ENCODE data around the gene DPYSL4.

Gene DPYSL4

DNA sequence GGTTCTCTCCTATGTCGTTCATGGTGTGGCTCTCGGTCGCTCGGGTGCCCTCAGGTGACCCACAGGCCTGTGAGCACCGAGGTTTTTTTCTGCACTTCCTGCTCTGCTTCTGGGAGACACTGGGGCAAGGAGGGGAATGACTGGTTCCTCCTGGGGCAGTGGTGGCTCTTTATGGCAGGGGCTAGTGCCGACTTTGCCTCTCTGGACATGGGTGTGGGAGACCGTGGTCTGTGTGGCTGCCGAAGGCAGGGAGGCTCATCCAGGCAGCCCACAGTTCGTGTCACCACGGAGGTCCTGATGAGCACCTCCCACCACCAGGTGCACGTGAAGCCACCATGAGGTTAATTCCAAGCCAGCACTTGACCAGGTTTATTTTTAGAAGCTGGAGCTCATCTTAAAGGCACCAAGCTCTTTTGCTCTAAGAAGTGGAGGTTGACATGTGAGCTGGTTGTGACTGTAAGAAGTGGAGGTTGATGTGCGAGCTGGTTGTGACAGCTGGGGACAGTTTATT lies 24.7 kb upstream of the DPYSL4 start:
- Histone ChIP-seq H3K79me2 (ENCODE audit: insufficient read depth, low read depth) (no peaks in the 10 kb centered on the region), H3K4me1 (ENCODE audit: low read depth, poor library complexity, severe bottlenecking) (no peaks in the 10 kb centered on the region), H4K20me1 (ENCODE audit: insufficient read depth) (no peaks in the 10 kb centered on the region), H2AFZ (ENCODE audit: low read depth) (no peak overlapping the region), H3K27me3 (ENCODE audit: insufficient read depth, low read depth) (peaks cover 17% of the 10 kb centered on the region; the same call in 1 of the 2 replicates), H3K4me3 (IDR thresholded peaks at IDR 0.05; ENCODE audit: insufficient read depth, low read depth, low read length) (no peak overlapping the region), H3K9ac (no peak overlapping the region), H3K36me3 (ENCODE audit: insufficient read depth) (no peaks in the 10 kb centered on the region), H3K4me2 (no peak overlapping the region), H3K27ac (no peak overlapping the region)
- TF ChIP-seq, protein P1, sequence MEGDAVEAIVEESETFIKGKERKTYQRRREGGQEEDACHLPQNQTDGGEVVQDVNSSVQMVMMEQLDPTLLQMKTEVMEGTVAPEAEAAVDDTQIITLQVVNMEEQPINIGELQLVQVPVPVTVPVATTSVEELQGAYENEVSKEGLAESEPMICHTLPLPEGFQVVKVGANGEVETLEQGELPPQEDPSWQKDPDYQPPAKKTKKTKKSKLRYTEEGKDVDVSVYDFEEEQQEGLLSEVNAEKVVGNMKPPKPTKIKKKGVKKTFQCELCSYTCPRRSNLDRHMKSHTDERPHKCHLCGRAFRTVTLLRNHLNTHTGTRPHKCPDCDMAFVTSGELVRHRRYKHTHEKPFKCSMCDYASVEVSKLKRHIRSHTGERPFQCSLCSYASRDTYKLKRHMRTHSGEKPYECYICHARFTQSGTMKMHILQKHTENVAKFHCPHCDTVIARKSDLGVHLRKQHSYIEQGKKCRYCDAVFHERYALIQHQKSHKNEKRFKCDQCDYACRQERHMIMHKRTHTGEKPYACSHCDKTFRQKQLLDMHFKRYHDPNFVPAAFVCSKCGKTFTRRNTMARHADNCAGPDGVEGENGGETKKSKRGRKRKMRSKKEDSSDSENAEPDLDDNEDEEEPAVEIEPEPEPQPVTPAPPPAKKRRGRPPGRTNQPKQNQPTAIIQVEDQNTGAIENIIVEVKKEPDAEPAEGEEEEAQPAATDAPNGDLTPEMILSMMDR (conservative IDR thresholded peaks at IDR 0.05; ENCODE audit: low read depth, low read length) = no peak

DNA sequence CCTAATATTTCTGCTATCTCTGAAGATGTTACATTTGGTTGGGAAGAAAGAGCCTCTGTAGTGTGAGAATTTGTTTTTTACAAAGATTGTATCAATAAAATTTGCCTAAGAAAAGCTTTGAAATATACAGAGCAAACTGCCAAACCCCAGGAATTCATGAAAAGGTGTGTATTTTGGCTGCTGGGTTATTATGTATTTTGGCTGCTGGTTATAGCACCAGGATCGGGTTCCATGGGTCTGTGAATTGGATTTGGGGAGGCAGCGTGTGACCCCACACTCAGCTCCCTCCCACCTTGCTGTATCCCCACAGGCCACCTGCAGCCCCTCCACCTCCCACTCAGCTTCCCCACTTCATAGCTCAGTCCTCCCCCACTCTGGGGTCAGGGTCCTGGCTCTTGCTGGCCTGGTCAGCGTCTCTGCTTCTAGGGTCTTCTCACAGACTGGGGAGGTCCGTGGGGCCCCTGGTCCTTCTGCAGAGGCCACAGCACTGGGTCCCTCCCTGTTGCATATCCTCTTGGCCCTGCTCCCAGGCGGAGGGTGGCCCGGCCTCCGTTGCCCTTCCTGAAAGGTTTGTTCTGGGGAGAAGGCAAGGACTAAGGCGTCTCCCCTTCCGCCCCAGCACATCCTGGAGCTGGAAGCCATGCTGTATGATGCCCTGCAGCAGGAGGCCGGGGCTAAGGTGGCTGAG lies 24.0 kb upstream of the DPYSL4 start:
- Histone ChIP-seq H3K4me1 (ENCODE audit: low read depth, poor library complexity, severe bottlenecking) (no peaks in the 10 kb centered on the region), H3K27ac (no peak overlapping the region), H3K27me3 (ENCODE audit: insufficient read depth, low read depth) (peaks cover 17% of the 10 kb centered on the region; the same call in 1 of the 2 replicates), H3K9ac (no peak overlapping the region), H3K4me2 (no peak overlapping the region), H3K4me3 (IDR thresholded peaks at IDR 0.05; ENCODE audit: insufficient read depth, low read depth, low read length) (no peak overlapping the region), H3K36me3 (ENCODE audit: insufficient read depth) (no peaks in the 10 kb centered on the region), H3K79me2 (ENCODE audit: insufficient read depth, low read depth) (no peaks in the 10 kb centered on the region), H4K20me1 (ENCODE audit: insufficient read depth) (no peaks in the 10 kb centered on the region), H2AFZ (ENCODE audit: low read depth) (no peak overlapping the region)
- TF ChIP-seq, protein P1 (conservative IDR thresholded peaks at IDR 0.05; ENCODE audit: low read depth, low read length) = no peak

DNA sequence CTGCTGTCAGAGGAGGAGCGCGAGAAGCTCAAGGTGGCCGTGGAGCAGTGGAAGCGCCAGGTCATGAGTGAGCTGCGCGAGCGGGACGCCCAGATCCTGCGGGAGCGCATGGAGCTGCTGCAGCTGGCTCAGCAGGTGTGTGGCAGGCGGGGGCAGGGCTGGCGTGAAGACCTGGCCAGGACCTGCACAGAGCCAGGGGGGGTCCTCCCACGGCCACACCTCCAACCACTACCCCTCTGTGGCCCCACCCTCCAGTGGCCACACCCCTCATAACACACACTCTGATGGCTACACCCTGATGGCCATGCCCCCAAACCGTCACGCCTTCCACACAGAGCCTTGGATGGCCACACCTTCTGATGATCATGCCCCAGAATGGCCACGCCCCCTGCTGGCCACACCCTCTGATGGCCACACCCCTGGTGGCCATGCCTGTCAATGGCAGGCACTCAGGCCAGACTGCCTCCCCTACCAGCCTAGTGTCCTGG lies 23.4 kb upstream of the DPYSL4 start:
- Histone ChIP-seq H3K4me1 (ENCODE audit: low read depth, poor library complexity, severe bottlenecking) (no peaks in the 10 kb centered on the region), H3K4me2 (no peak overlapping the region), H3K27me3 (ENCODE audit: insufficient read depth, low read depth) (peaks cover 17% of the 10 kb centered on the region; the same call in 1 of the 2 replicates), H3K27ac (no peak overlapping the region), H3K36me3 (ENCODE audit: insufficient read depth) (no peaks in the 10 kb centered on the region), H2AFZ (ENCODE audit: low read depth) (no peak overlapping the region), H3K9ac (no peak overlapping the region), H3K79me2 (ENCODE audit: insufficient read depth, low read depth) (no peaks in the 10 kb centered on the region), H4K20me1 (ENCODE audit: insufficient read depth) (no peaks in the 10 kb centered on the region), H3K4me3 (IDR thresholded peaks at IDR 0.05; ENCODE audit: insufficient read depth, low read depth, low read length) (no peak overlapping the region)
- TF ChIP-seq, protein P1 (conservative IDR thresholded peaks at IDR 0.05; ENCODE audit: low read depth, low read length) = no peak

DNA sequence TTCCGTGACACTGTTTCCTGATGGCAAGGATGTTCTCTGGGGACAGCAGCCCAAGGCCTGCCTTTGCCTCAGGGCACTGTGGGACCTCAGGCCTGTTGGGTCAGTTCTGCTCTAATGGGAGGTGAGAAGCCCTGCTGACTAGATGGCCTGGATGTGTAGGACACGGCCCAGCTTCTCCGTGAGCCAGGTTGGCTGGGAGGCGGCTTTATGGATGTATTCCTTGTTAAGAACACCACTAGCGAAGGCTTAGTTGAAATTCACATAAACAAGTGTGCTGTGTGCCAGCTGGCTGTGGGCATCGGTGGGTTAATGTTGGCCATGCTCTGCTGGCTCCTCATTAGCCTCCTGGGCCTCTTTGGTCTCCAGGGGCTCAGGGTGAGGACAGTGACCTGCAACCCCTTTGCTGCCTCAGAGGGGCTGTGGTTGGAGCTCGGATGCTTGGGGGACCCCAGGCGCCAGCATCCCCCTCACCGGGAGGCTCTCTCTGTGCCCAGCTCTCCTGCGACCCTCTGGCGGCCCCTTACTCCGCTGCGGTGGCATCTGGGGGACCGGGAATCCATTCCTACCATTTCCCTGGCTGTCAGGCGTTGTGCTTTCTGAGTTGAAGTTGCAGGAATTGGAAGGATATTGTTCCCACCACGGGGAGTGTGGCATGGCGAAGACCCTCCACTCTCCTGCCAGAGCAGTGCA lies 22.8 kb upstream of the DPYSL4 start:
- H4K20me1 ChIP-seq (ENCODE audit: insufficient read depth) = no peaks in the 10 kb centered on the region
- no peaks in the 10 kb centered on the region for H3K4me1 ChIP-seq (ENCODE audit: low read depth, poor library complexity, severe bottlenecking)
- no peak overlapping the region for H3K4me2 ChIP-seq
- no peaks in the 10 kb centered on the region for H3K79me2 ChIP-seq (ENCODE audit: insufficient read depth, low read depth)
- no peak overlapping the region for H3K4me3 ChIP-seq (IDR thresholded peaks at IDR 0.05; ENCODE audit: insufficient read depth, low read depth, low read length)
- H3K36me3 ChIP-seq (ENCODE audit: insufficient read depth) = no peaks in the 10 kb centered on the region
- H3K27ac ChIP-seq = no peak overlapping the region
- H3K27me3 ChIP-seq (ENCODE audit: insufficient read depth, low read depth) = peaks cover 17% of the 10 kb centered on the region; the same call in 1 of the 2 replicates
- TF ChIP-seq, protein P1 (conservative IDR thresholded peaks at IDR 0.05; ENCODE audit: low read depth, low read length) = no peak
- no peak overlapping the region for H2AFZ ChIP-seq (ENCODE audit: low read depth)
- H3K9ac ChIP-seq = no peak overlapping the region
